Measurements from ENCODE around the gene POLR2I.
"Not testable (repeated sequence)": the region's sequence is repeated elsewhere in the genome, so short reads cannot be mapped to it uniquely, and the experiment has no call there.

Gene POLR2I

DNA sequence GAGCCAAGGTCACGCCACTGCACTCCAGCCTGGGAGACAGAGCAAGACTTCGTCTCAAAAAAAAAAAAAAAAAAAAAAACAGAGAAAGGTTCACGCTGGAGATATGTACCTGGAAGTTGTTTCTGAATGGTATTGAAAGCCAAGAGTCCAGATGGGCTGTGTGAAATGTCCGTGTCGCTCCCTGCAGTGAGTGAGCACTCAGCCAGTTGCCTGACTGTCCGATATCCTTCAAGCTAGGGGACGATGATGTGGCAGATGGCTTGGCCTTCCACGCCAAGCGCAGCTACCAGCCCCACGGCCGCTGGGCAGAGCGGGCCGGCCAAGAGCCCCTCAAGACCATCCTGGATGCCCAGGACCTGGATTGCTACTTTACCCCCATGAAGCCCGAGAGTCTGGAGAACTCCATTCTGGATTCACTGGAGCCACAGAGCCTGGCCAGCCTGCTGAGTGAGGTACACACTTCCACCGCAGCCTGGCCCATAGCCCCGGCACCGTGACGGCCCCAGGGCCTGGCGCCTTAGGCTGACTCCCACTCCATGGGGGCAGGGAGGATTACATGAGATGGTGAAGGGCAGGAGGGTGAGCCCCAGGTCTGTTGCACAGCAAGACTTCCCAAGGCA is 15.4 kb downstream of the POLR2I start:
- no peak for DNase-seq

DNA sequence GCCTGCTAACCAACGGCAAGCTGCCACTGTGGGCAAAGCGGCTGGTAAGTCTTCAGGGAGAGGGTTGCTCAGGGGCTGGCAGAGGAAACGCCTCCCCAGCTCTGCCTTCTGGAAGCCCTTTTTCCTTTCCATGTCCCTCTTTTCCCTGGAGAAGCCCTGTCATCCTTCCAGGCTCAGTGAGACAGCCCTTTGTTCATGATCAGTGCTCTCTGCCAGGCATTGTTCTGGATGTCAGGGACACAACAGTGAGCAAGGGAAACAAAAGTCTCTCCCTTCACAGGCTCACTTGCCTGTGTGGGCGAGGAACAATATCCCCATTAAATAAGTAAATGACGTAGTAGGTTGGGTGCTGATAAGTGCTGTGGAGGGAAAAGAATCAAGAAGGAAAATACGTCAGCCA is 17.6 kb downstream of the POLR2I start:
- DNase-seq: no peak

GRCh38 chr19:36093687-36094086 is 21.0 kb downstream of the POLR2I start:
- no peak for DNase-seq

DNA sequence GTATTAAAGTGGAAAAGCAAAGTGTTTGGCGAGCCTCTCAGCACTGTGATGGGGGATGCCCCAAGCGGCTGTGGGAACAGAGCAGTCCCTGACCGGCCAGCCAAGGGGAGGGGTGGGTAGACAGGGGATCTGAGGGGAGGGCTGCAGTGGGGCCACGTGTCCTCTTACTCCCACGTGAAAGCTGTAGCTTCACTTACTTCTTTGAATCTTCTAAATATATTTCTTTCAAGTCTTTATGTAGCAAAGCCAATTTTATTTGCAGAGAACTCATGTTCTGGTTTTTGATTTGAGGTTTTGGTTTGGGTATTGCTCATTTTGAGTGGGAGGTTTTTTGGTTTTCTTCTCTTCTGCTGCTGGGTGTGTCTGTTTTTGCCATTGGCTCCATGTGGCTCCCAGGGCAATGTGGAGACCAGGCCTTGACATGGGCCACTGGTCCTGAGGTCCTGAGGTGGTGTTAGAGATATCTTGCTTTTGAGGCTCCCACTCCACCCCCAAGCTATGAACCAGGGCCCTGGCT is 21.5 kb downstream of the POLR2I start:
- DNase-seq: no peak

DNA sequence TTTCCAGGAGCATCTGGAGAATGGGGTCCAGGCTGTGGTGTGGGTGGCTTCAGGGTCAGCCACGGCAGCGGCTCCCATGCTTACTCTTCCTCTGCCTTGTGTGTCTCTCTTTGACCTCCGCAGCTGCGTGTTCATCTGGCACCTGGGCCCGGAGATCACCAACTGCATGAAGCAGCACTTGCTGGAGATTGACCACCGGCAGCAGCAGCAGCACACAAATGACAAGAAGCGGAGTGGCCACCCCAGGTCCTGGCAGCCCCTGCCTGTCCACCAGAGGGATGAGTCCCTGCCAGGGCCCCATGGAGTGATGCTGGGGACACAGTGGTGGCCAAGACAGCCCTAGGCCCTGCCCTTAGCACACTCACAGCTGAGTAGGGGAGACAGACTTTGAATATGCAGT is 22.1 kb downstream of the POLR2I start:
- DNase-seq: no peak

- no peak for DNase-seq
Measured at GRCh38 chr19:36090910-36091695, 23.6 kb downstream of the POLR2I start.

GRCh38 chr19:36089847-36090246 is 24.8 kb downstream of the POLR2I start:
- no peak for DNase-seq

- no peak for DNase-seq
Measured at GRCh38 chr19:36086326-36086725, 28.3 kb downstream of the POLR2I start.

GRCh38 chr19:36084231-36085009 is 30.3 kb downstream of the POLR2I start:
- no peak for DNase-seq

GRCh38 chr19:36082916-36083315 is 31.8 kb downstream of the POLR2I start:
- DNase-seq: no peak

DNA sequence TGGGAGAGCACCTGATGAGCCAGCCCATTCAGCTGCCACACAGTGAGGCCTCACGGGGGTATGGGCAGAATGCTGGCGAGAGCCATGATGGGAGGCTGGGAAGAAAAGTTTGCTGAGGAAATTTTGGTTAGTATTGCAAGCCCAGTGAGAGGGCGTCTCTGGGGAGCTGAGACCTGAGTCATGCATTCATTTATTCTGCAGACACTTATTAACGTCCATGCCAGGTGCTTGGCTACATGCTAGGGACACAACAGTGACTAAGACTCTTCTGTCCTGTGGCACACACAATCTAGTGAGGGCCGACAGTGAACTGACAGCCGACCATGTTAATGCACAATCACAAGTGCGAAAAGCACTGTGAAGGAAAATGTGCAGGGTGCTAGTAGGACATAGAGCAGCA is 32.8 kb downstream of the POLR2I start:
- no peak for DNase-seq

- no peak for DNase-seq
Measured at GRCh38 chr19:36081385-36081784, 33.3 kb downstream of the POLR2I start.

DNA sequence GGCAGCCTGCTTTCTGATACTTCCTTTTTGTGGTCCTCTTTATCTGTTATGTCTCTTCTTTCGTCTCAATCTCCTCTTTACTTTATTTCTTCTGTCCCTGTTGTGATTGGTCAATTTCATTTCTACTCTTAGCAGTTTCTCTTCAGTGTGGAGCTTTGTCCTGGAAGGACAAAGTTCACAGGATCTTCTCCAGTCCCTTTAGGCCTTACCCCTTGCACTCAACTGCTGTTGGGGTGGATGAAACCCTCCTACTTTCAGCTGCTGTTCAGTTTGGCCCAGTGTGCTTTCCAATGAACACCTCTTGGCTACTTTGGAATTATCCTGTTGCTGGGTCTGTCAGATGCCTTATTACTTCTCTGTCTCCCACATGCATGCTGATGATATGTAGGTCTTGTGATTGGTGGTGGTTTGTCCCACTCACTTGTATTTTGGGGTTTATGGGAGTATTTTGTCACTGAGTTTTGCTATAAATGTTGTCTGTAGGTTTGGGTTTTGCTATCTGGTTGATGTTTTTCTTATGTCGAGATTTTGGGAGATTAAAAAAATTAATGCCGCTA is 35.2 kb downstream of the POLR2I start:
- DNase-seq: no peak

GRCh38 chr19:36073121-36073876 is 41.4 kb downstream of the POLR2I start:
- DNase-seq: no peak

DNA sequence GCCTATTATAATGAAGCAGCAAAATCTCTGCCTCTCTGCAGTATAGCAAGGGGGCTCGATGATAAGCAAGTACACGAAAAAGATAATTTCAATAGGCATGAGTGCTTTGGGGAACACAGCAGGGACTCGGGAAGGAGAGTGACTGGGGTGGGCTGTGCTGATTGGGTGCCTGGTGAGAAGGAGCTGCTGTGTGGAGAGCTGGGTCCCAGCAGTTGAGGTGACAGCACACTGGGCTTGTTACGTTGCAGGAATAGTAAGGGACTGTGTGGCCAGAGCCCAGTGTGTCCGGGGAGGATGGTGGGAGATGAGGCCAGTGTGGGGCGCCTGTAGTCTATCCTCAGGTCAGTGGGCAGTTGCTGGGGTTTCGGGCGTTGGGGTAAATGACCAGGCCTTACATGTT is 42.6 kb downstream of the POLR2I start:
- no peak for DNase-seq

GRCh38 chr19:36068810-36069499 is 45.7 kb downstream of the POLR2I start:
- DNase-seq: not testable (repeated sequence)

GRCh38 chr19:36067681-36068080 is 47.0 kb downstream of the POLR2I start:
- no peak for DNase-seq

DNA sequence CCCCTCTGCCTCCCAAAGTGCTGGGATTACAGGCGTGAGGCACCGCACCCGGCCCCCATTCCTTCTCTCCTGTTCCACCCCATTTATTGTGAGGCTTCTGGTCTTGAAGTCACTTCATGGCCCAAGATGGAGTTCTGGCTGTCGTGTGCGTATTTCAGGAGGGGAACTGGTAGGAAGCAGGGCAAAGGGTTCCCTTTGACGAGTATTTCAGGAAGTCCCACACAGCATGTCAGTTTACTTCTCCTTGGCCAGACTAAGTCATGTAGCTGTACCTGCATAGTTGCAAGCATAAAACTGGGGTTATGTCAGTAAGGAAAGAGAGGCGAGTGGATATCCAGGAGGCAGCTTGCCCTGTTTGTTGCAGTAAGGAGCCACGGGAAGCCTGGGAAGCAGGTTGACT is 49.8 kb downstream of the POLR2I start:
- no peak for DNase-seq
